Sciatic nerve (tissue), 2 donors: ENCODE measurements around the gene AGBL4. TPM values are rescaled to one million over a fixed set of nuclear protein-coding genes. Genes with fewer than 3 reads are reported as not detected.

ENCODE experiments used
- ATAC-seq: fragments of 200-7000 bp; cut with Tn5 transposase; one replicate; pipeline ENCODE4 v1.9.1; 2020; ENCODE audit warnings: mild to moderate bottlenecking, moderate library complexity
- DNase-seq: peaks from one replicate; pipeline ENCODE4 v3.0.0-alpha.2; 2020; ENCODE audit warnings: low spot score
- intact Hi-C: fragments of 100-400 bp; cut with DNase I; formaldehyde crosslinking; loops from one replicate; pipeline ENCODE4 v1.14.2; 2022
- total RNA-seq: library from RNA; stranded (reverse); fragmentation: NEBNext Ultra II Directional; extraction: Animal tissue kit (Norgen Biotek cat#: 25700); gene quantifications from one replicate; pipeline ENCODE4 v1.2.1, GENCODE V29; 2021
- donor health status: DM: no; HTN: no; CAD: no.
- donor health status: DM: no; HTN: no; CAD: no.

Gene AGBL4
- total RNA-seq, 1 donor from 2014 or later, result 1.3 TPM

DNA sequence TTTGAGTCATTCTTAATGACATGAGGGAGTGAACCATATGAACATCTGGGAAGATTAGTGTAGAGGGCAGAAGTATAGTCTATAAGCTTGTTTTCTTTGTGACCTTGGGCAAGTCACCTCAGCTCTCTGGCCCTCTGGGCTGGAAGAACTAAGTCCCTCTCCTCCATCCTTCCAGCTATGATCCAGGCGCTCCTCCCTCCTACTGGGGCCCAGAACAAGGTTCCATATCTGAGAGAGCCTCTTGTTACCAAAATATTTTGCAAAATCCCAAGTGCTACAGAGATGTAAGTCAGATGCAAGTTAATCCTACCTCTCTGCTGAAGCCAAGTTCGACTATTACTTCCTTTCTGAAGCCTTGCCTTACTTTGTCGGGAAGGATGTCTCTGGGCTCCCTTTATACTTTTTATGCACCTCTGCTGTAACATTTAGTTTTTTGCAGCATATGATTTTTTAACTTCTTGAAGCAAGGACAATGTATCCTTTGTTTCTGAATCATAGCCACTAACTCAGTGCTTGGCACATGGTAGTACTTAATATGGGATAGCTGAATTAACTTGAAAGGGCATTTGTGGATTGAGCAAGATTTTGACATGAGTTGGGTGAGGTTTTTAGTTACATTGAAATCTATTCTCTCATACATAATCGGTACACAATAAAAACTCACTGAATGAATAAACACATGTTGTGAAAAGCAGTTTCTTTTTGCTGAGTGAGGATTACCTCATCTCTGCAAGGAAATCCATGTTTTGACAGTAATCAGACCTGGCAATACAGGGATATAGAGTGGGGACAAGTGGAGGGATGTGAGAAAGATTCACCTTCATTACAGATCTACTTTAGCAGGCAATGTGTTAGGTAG is 1192.4 kb downstream of the AGBL4 start:
- ATAC-seq (no peak), DNase-seq (no peak)
- intact Hi-C loops, result no loop called here

- intact Hi-C loops, result no loop called here
- no peak for ATAC-seq
These were observed 1193.0 kb downstream of the AGBL4 start for GRCh38 chr1:48830715-48831114.

GRCh38 chr1:48829446-48829845 is 1194.3 kb downstream of the AGBL4 start:
- intact Hi-C loops, result no loop called here
- ATAC-seq, result no peak
- DNase-seq, result no peak

More at GRCh38 chr1:48830715-48831114, 1193.0 kb downstream of the AGBL4 start:
- no peak for DNase-seq

DNA sequence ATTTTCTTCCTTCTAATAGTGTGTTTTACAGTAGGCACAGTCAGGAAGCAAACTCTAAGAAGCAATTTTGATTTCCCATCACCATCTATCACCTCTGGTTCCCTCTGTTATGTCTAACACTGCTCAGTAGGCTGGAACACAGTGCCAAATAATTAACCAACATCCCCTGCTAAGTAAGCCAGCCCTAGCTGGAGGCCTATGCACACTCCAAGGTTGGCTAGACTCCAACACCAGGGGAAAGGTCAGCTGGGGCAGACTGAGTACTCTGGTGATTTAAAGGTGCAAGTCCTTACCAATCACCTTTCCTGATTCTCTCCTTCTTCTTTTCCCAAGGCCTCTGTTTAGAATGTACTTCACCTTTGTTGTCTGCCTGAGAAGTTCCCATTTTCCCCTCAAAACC is 1200.6 kb downstream of the AGBL4 start:
- no peak for DNase-seq
- no peak for ATAC-seq
- intact Hi-C loops, result no loop called here

DNA sequence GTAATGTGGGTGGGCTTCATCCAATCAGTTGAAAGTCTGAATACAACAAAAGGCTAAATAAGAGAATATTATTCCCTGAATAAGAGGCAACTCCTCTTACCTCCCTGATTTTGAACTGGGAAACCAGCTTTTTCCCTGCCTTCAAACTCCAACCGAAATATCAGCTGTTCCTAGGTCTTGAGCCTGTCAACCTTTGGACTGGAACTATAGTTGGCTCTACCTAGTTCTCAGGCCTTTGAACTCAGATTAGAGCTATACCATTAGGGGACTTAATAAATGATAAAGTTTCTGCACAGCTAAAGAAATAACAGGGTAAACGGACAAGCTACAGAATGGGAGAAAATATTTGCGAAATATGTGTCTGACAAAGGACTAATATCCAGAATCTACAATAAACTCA is 1203.3 kb downstream of the AGBL4 start:
- DNase-seq, result no peak
- intact Hi-C loops, result no loop called here
- ATAC-seq, result no peak

DNA sequence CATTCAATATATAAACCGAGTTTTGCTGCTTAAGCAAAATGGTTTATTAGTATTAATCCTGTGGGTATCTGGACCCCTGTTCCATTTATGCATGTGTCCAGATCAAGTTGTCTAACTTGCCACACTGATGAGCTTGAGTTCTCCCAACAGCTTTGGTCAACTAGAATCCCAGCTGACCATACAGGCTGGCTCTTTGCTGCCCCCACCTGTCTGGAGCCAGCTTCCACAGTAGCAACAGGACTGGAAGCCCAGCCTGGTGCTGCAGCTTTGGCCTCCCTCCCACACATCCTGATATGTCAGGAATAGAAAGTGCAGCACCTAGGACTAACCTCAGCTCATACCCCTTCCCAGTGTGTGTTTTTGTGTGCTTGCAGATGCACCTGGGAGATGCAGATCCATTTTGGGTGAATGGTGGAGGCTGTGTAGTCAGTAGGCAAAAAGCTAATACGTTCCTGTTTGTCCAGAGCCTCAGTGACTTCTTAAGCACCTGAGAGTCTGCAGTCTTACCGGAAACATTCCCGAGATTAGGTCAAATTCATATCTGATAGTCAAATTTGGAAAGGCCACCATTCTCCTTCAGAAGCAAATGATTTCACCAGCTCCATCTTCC is 1206.1 kb downstream of the AGBL4 start:
- peak; percentile 63 for DNase-seq
- intact Hi-C loops, result no loop called here
- peak; percentile 60 for ATAC-seq

DNA sequence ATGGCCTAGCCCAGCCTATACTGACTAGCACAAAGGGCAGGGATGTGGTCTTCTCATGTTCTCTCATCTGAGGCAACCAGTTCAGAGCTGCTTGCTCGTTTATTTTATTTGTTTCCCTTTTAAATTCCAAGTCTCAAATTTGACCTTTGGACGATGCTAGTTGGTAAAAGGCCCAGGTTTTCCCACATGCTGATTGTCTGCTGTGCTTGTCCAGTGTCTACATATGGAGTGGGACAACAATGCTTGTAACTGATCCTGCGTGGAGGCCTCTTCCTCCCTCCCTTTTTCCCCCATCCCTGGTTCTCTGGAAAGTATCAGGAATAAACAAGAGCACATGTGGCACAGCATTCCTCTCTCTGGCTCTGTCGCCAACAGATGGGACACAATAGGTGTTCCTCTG is 1213.0 kb downstream of the AGBL4 start:
- DNase-seq (no peak), ATAC-seq (no peak)
- intact Hi-C loops, result no loop called here

DNA sequence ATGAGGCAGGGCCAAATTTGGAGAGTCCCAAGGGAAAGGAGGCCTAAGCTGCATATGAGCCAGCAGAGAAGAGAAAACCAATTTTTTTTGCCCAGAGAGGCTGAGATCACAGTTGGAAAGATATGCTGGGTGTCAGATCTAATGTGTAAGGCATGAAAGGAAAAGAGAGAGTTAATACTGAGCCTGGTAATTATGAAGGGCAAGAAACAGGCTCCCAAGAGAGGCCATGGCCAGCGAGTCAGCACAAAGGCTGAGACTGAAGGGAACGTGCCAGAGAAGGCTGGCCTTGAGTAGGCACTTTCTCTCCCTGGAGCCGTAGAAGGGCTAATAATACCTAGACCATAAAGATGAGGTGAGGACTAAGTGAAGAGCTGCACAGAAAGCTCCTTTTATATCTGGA is 1215.3 kb downstream of the AGBL4 start:
- DNase-seq (no peak), ATAC-seq (no peak)
- intact Hi-C loops, result no loop called here

GRCh38 chr1:48807554-48808260 is 1216.0 kb downstream of the AGBL4 start:
- intact Hi-C loops, result no loop called here
- no peak for DNase-seq
- ATAC-seq, result peak; percentile 56

GRCh38 chr1:48803474-48803873 is 1220.3 kb downstream of the AGBL4 start:
- ATAC-seq, result no peak
- intact Hi-C loops, result no loop called here
- DNase-seq, result no peak

DNA sequence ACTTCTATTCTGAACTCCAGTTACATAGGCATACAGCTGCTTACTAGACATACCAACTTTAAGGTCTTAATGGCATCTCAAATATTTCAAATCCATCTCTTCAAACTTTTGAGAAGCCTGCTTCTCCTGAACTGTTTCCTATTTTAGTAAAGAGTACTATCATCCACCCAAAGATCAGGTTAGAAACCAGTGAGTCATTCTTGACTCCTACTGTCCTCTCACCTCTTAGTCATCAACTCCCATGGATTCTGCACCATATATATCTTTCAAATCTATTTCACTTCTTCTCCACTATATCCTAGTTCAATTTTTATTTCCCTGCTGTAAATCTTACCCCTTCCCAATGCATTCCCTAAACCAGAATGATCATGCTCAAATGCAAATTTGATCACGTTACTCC is 1228.9 kb downstream of the AGBL4 start:
- intact Hi-C loops, result no loop called here
- DNase-seq, result no peak
- no peak for ATAC-seq

DNA sequence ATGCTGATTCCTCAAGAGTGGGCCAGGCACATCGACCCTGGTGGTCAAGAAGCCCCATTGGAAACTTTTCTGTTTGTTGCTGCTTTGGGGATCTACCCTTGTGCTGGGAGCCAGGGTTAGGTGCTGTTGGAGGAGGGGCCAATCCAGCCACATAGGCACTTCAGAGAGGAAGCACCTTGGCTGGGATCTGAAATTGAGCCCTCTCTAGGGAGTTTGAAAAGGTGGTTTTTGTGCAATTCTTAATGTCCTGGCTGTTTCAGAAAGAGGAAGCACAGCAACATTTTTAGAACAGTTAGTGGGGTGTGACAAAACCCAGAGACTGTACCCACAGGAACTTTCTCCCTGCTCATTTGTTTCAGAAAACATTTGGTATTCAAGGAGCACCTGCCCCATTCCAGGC is 1229.9 kb downstream of the AGBL4 start:
- intact Hi-C loops, result no loop called here
- ATAC-seq (no peak), DNase-seq (no peak)

GRCh38 chr1:48792961-48793360 is 1230.8 kb downstream of the AGBL4 start:
- DNase-seq (no peak), ATAC-seq (no peak)
- intact Hi-C loops, result no loop called here

- intact Hi-C loops, result no loop called here
- no peak for ATAC-seq
- no peak for DNase-seq
These were observed 1233.4 kb downstream of the AGBL4 start for GRCh38 chr1:48790397-48790796.

DNA sequence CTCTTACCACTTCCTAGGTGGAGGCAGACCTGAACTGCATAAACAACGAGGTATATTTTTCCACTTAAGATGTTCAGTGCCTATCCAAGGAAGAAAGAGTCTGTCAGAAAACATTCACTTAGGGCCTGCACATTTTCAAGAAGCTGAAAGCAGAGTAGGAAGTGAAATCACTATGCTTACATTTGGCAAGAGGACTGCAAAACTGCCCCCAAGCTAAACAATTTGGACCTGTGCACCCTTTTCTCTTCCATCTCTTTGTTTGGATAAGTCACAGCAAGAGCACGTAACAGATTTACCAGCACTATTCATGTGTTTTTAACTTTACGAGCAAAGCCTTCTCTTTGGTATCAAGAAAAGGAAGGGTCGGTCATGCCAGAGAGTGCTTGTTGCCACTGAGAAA is 1233.9 kb downstream of the AGBL4 start:
- intact Hi-C loops, result no loop called here
- no peak for DNase-seq
- ATAC-seq, result no peak

DNA sequence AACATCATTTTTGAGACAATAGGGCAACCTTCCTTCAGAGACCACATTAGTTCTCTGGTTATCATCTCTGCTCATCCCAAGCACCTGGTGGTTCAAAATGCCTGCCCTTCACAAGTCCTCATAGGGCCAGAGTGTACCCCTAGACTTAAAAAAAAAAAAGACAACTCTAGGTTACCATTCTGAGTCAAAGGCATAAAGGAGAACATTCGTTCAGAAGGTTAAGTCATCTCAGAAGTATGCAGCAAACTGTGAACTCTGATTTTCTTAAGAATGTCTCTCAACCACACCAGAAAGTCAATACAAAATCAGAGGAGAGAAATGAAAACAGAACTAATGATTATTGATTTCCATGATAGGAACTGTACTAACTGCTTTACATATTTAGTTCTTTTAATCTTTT is 1237.9 kb downstream of the AGBL4 start:
- intact Hi-C loops, result no loop called here
- DNase-seq (no peak), ATAC-seq (no peak)

GRCh38 chr1:48784301-48784700 is 1239.5 kb downstream of the AGBL4 start:
- no peak for ATAC-seq
- intact Hi-C loops, result no loop called here

GRCh38 chr1:48777219-48777895 is 1246.4 kb downstream of the AGBL4 start:
- intact Hi-C loops, result no loop called here
- ATAC-seq, result peak; percentile 54
- no peak for DNase-seq

More at GRCh38 chr1:48784301-48784700, 1239.5 kb downstream of the AGBL4 start:
- no peak for DNase-seq

GRCh38 chr1:48776393-48777218 is 1247.1 kb downstream of the AGBL4 start, which contains the start of gene BEND5:
Gene BEND5, minus strand, starts transcription at chr1:48776891. Its CDS starts 60 bp downstream, at chr1:48776831.
- intact Hi-C loops, result no loop called here
- peak; percentile 65 for DNase-seq
- peak; percentile 83 for ATAC-seq
